Kidney epithelial cell (primary cell): ENCODE data around the gene ATP6V0C. TPM values are rescaled to one million over a fixed set of nuclear protein-coding genes. Genes with fewer than 3 reads are reported as not detected.

Experiments
- DNase-seq: peaks from one replicate; pipeline ENCODE4 v3.0.0-alpha.2; 2010; ENCODE audit warnings: low read depth
- H3K27me3 ChIP-seq: 2 replicates; pipeline ENCODE4 v1.6.0; 2011; ENCODE audit warnings: low read length; ENCODE audit not compliant: control insufficient read depth, insufficient read depth
- H3K36me3 ChIP-seq: 2 replicates; pipeline ENCODE4 v1.5.1; 2011; ENCODE audit warnings: low read length; ENCODE audit not compliant: control insufficient read depth, insufficient read depth
- H3K4me3 ChIP-seq: 2 replicates; pipeline ENCODE4 v1.5.1; 2011; ENCODE audit warnings: low read depth, mild to moderate bottlenecking, control low read depth, low read length
- total RNA-seq: library from RNA; depleted of rRNA; stranded (reverse); fragments of >200 nt; gene quantifications from 2 replicates; pipeline ENCODE4 v1.2.3, GENCODE V29; 2015
- TF ChIP-seq, protein P1 (sequence below): IDR thresholded peaks from 2 replicates; pipeline ENCODE4 v1.5.1; 2011; ENCODE audit warnings: mild to moderate bottlenecking, moderate library complexity, low read length, control low read depth, inconsistent platforms; ENCODE audit not compliant: insufficient read depth, poor library complexity, severe bottlenecking

Gene ATP6V0C
- total RNA-seq, result 79.1 and 139 TPM in 2 replicates

DNA sequence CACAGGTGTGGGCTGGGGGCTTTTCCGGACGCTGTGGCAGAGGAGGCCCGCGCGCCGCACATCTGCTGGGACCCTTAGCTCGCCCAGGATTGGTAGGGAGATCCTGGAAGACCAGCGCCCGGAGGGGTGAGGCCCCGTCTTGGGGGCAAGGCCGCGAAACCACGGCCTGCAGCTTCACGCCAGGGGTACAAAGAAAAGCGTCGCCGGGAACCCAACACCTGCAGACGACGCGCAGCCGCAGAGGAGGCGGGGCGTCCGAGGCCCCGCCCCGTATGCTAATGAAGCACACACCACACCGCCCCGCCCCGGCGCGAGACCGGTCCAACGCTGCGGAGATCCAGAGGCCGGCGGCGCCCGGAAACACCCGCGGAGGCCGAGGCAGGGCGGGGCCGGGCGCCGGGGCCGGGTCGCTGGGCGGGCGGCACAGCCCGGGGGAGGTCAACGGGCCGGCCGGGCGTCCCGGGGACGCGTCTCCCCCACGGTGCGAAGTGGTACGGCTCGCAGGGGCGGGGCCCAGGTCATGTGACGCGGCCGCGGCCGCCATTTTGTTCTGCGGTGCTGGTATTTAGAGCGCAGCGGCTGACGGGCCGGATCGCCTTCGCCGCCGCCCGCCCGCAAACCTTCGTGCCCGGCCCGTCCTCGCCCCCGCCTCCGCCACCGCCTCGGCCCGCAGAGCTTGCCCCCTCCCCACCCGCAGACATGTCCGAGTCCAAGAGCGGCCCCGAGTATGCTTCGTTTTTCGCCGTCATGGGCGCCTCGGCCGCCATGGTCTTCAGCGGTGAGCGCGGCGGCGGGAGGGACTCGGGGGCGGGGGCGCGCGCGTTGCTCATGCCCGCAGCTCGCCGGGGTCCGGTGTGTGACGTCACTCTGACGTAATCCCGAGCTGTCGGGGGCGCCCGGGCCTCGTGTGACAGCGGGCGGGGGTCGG is at the start of gene ATP6V0C:
Gene ATP6V0C (plus strand): TSS at position 548 of the 928 bp plus-strand sequence. CDS start 152 bp downstream, at position 700.
- H3K36me3 ChIP-seq, result no peaks in the 10 kb centered on the region
- TF ChIP-seq, protein P1, sequence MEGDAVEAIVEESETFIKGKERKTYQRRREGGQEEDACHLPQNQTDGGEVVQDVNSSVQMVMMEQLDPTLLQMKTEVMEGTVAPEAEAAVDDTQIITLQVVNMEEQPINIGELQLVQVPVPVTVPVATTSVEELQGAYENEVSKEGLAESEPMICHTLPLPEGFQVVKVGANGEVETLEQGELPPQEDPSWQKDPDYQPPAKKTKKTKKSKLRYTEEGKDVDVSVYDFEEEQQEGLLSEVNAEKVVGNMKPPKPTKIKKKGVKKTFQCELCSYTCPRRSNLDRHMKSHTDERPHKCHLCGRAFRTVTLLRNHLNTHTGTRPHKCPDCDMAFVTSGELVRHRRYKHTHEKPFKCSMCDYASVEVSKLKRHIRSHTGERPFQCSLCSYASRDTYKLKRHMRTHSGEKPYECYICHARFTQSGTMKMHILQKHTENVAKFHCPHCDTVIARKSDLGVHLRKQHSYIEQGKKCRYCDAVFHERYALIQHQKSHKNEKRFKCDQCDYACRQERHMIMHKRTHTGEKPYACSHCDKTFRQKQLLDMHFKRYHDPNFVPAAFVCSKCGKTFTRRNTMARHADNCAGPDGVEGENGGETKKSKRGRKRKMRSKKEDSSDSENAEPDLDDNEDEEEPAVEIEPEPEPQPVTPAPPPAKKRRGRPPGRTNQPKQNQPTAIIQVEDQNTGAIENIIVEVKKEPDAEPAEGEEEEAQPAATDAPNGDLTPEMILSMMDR, result no peak
- H3K27me3 ChIP-seq, result no peaks in the 10 kb centered on the region
- peak; percentile 48 for DNase-seq
- peak within 1 kb of the TSS; percentile 93 for H3K4me3 ChIP-seq

DNA sequence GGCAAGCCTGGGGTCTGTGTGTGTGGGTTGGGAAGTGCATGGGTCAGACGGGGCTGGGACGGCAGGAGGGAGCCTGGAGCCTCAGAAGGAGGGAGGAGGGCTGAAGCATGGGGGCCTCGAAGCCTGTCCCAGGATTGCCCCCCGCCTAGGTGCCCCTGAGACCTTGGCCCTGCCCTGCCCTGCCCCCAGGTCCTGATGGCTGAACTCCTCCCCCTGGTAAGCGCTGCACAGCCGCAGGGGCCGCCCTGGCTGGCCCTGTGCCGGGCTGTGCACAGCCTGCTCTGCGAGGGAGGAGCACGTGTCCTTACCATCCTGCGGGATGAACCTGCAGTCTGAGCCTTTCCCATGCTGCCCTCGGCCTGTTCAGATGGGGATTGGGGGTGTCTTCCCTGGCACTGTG is 49.4 kb upstream of the ATP6V0C start:
- Histone ChIP-seq H3K4me3 (no peak overlapping the region), H3K27me3 (no peaks in the 10 kb centered on the region), H3K36me3 (no peaks in the 10 kb centered on the region)
- DNase-seq, result no peak
- TF ChIP-seq, protein P1, result no peak

DNA sequence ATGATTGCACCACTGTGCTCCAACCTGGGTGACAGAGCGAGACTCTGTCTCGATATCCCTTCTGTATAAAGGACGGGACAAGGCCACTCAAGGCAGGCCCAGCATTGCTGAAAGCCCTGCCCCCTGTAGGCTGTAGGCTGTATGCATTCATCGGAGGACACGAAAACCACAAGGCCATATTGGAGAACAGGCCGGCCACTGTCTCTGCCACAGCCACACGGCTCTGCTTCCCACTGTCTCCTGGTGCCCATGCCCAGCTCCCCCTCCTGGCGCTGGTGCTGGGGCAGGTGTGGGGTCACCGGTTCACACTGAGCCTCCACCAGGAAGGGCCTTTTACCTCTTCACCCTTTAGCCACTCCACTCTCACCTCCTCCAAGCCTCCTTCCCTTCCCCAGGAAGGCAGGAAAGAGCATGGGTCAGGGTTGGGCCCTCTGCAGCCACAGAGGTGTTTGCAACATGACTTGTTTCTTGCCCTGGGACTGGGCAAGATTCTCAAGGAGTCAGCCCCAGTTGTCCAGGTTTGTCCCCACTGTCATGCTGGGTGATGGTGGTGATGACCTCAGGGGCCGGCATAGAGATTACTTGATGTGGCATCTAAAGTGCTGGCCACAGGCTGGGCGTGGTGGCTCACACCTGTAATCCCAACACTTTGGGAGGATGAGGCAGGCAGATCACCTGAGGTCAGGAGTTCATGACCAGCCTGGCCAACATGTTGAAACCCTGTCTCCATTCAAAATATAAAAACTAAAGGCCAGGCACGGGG is 47.9 kb upstream of the ATP6V0C start:
- Histone ChIP-seq H3K4me3 (no peak overlapping the region), H3K36me3 (no peaks in the 10 kb centered on the region), H3K27me3 (peaks cover 7% of the 10 kb centered on the region)
- TF ChIP-seq, protein P1, result no peak
- no peak for DNase-seq

DNA sequence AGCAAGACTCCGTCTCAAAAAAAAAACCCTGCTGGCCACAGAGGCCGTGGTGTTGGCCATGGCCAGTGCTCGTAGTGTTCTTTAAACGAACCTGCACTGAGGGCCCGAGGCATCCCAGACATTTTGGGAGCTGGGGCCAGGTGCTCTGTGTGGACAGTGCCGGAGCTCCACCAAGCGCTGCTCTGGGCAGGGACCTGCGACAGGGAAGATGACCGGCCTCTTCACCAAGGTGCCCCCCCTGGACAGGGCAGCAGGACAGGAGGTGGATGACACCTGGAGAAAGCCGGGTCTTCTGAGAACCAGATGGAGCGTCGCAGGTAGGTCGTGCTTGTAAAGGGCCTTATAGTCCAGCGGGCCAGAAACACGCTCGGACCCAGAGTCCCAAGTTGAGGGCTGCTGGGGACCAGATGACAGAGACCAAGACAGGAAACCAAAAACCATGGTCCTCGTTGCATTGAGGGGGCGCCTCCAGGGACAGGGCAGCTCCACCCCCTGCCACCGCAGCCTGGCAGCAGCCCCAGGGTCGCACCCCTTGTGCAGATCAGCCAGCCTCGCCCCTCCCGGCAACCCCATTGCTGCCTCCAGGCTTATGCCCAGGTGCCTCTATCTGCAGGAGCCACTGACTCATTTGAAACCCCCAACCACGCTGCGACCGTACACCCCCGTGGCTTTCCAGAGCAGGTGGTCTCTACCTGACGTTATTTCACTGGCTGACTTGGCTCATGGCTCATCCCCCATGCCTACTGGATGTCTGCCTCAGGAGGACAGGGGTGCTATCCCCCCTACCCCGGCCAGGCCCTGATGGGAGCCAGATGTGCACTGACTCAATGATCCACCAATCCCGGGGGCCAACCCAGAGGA is 46.9 kb upstream of the ATP6V0C start:
- H3K4me3 ChIP-seq, result no peak overlapping the region
- DNase-seq, result no peak
- H3K27me3 ChIP-seq, result peaks cover 9% of the 10 kb centered on the region
- TF ChIP-seq, protein P1, result no peak
- no peaks in the 10 kb centered on the region for H3K36me3 ChIP-seq

DNA sequence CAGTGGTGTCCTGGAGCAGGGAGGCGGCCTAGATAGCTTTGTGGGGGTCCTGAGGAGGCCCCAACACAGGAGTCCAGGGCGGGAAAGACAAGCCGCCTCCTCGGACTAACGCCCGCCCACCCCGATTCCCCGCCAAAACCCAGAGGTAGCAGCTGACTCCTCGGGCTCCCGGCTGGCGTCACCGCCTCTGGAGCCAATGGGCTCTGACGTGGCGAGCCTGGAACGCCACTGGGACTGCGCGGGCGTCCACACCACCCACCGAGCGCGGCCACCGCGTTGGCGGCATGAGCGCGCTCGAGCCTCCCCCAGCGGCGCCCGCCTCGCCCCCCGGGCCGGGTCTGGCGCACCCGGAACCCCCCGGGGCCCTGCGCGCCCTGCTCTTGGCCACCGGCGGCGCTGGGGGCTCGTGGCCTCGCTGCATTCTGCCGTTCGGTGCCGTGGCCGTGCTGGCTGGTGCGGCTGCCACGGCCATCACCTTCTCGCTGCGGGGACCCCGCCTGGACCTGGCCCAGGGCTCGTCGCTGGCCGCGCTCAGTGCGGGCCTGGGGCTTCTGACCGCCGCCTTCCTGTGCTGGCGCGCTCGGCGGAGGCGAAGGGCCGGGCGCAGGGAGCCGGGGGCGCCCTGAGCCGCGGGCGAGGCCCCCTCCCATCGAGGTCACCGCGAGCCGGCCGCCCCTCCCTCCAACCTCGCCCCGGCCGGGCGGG is 46.1 kb upstream of the ATP6V0C start:
- no peak for DNase-seq
- peak overlapping the region; percentile 37 for H3K4me3 ChIP-seq
- TF ChIP-seq, protein P1, result no peak
- peaks cover 13% of the 10 kb centered on the region for H3K27me3 ChIP-seq
- no peaks in the 10 kb centered on the region for H3K36me3 ChIP-seq
